GM18858 (cell line): ENCODE measurements around the gene UPP1.
A peak's percentile ranks its signal among the peaks of the same experiment; 100 is the strongest.
"Not testable (repeated sequence)": the region's sequence is repeated elsewhere in the genome, so short reads cannot be mapped to it uniquely, and the experiment has no call there.

Source experiments
- ATAC-seq: cut with Tn5 transposase; IDR thresholded peaks from one replicate; pipeline ENCODE4 v1.9.1; 2021; ENCODE audit not compliant: unreplicated experiment

UPP1 gene

DNA sequence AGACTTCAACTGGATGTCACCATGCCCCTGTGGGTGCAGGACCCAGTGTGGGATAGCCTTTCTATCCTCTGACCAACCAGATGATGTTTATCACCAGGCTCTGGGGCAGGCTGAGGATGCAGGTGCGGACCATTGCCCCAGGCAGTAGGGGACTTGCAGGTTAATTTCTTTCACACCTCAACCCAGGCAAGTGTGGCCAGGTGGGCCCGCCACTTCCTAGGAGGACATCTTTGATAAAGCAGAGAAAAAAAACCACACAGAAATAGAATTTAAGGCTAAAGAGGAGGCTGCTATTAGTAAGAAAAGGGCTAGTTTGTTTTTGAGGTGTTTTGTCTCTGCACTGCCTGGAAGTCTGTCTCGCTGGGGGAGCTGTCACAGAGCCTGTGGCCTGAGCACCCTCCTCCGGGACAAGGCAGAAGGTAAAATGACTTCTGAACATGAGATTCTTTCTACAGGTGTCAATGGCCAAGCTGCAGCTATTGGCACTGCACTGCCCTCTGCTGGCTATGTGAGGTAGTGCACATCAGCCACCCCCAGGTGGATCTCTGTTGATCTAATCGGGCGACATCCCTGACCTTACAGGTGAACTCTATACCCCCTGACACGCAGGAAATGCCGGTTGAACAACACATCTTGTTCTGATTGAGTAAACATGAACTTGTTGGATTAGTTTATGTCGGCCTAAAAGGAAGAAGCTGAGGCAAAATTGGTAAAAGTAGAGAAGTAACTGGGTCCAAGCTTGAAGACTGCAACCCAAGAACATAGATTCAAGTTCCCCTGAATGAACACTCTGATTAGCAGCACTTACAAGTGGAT is 21.0 kb downstream of the UPP1 start:
- peak; percentile 91 for ATAC-seq

DNA sequence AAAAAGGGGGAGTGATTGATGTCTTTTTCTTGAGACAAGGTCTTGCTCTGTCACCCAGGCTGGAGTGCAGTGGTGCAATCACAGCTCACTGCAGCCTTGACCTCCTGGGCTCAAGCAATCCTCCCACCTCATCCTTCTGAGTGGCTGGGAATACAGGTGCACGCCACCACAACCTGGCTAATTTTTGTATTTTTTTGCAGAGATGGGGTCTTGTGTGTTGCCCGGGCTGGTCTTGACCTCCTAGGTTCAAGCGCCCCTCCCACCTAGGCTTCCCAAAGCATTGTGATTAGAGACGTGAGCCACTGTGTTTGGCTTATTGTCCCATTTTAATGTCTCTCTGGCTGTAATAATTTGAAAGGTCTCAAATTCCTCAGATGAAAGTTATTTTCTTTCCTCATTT is 21.8 kb downstream of the UPP1 start:
- ATAC-seq: no peak

DNA sequence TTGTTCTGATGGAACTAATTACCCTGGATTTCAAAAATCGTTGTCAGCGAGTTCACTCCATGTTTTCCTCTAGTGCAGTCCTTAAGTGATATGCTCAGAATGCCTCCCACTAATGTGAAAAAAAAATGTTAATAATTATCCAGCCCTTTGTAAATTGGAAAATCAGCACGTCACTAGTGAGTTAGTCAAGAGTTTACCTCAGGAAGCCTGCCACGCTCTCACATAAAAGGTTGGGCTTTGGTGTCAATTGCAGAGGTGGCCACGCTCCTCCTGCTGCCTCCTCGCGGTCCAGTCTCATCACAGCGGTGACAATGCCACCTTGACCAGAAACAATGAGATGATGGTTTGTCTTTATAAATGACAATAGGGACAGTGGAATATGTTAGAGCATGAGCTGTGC is 22.5 kb downstream of the UPP1 start:
- ATAC-seq: no peak

DNA sequence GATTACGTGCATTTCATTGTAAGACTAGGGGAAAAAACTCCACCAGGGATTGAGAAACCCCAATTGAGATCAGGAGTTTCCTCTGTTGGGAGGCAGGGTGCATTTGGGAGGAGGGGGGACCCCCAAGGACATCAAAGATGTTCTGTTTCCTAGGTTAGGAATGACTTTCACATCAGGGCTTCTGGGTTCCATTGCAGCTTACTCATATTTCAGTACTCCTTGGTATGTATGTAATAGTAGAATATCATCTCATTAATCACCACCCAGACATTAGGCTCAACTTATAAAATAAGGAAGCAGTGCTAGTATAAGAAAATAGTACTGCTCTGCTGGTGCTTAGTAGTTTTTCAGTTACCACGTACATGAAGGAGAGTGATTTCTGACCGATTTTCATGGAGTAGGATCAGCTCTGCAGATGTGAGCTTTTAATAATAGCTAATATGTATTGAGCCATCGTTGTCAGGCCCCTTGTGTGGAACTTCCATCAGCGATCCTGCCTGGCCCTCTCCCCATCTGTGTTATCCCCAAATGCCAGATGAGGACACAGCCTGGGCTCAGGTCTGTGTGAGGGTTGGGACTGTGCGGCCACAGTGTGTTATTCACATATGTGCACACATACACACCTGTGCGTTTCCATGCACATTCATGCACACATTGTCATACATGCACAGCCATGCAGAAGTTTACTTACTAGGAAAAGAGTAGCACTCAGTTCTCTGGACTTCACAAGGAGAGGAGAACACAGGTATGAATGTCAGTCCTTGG is 23.5 kb downstream of the UPP1 start:
- ATAC-seq: no peak

DNA sequence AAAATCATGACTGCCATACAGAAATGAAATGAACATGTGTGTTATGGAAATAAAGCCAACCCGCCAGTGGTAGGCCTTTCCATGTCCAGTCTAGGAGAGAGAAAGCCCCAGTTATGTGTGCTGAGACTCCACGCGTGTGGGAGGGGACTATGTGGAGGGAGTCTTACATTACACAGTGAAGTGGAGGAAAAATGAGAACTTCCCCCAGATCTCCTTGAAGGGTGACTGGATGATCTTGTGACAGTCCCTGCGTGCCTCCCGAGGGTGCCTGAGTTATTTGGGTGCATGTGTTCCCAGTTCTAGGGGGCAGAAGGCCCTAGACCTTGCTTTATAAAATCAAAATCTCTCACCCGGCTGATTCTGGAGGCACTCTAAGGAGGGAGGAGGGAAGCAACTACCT is 24.2 kb downstream of the UPP1 start:
- no peak for ATAC-seq

- no peak for ATAC-seq
Measured at GRCh38 chr7:48114115-48114514, 25.1 kb downstream of the UPP1 start.

- ATAC-seq: no peak
Measured at GRCh38 chr7:48114589-48114988, 25.5 kb downstream of the UPP1 start.

DNA sequence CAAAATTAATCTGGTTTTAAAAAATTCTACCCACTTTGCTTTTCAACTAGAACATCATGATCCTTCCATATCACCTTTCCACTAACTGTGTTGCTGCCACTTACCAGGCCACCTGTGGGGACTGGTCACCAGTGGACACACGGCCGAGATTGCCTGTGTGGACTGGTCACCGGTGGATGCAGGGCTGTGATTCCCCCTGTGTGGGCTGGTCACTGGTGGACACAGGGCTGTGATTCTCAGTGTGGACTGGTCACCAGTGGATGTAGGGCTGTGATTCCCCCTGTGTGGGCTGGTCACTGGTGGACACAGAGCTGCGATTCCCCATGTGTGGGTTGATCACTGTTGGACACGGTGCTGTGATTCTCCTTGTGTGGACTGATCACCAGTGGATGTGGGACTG is 27.0 kb downstream of the UPP1 start:
- no peak for ATAC-seq

GRCh38 chr7:48118041-48118440 is 29.0 kb downstream of the UPP1 start:
- no peak for ATAC-seq

DNA sequence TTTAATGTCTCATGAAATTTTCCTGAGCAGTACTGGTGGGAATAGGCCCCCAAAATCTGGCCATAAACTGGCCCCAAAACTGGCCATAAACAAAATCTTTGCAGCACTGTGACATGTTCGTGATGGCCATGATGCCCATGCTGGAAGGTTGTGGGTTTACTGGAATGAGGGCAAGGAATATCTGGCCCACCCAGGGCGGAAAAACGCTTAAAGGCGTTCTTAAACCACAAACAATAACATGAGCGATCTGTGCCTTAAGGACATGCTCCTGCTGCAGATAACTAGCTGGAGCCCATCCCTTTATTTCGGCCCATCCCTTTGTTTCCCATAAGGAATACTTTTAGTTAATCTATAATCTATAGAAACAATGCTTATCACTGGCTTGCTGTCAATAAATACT is 31.5 kb downstream of the UPP1 start:
- not testable (repeated sequence) for ATAC-seq

- ATAC-seq: no peak
Measured at GRCh38 chr7:48126037-48126436, 37.0 kb downstream of the UPP1 start.

DNA sequence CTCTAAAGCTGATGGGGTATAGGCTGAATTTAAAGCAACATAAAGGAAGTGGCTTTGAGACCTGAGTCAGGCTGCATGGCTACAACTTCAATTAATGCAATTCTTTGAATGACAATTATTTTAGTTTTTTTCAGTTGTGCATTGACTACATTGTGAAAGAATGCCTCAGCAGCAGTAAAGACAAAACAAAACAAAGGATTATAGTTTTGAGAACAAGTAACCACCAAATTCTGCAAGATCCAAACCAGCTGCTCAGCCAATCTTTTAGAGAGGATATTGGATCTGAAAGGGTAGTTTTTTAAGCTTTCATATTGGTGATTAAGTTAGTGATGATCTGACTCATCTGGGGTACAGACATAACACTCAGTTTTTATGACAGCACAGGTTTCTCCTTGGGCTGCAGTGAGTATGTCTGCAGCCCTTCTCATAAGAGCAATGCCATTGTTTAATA is 41.6 kb downstream of the UPP1 start:
- peak; percentile 88 for ATAC-seq

DNA sequence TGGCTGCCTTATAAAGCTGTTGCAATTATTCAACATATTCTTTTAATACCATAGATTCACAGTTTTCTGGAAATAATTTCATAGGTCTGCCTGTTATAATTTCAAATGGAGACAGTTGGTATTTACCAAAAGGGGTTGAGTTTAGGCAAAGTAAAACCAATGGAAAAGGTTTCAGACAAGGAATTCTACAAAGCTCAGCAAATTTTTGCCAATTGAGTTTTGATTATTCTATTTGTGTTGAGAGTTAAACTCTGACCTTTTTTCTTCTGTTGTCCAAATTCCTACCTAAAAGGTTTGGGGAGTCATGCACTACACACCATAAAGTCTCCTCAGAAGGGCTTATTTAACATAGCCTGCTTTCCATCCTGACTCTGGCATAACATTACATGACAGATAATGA is 43.7 kb downstream of the UPP1 start:
- ATAC-seq: no peak

DNA sequence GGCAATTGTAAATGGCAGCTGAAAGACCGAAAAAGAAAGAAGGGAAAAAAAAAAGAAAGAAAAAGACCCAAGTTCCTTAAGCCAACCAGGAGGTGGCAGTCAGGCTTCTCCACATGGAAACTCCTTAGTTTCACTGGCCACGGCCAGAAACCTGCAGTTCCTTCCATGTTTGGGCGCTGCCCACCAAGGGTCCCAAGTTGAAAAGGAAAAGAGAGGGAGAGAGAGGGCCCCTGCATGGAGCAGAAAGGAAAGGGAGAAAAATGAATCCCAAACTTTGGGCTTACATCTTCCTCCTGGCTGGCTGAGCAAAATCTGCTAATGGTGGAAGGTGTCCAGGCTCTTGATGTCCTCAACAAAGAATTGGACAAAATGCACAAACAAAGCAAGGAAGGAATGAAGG is 50.4 kb downstream of the UPP1 start:
- no peak for ATAC-seq

- no peak for ATAC-seq
Measured at GRCh38 chr7:48140001-48140681, 51.1 kb downstream of the UPP1 start.

DNA sequence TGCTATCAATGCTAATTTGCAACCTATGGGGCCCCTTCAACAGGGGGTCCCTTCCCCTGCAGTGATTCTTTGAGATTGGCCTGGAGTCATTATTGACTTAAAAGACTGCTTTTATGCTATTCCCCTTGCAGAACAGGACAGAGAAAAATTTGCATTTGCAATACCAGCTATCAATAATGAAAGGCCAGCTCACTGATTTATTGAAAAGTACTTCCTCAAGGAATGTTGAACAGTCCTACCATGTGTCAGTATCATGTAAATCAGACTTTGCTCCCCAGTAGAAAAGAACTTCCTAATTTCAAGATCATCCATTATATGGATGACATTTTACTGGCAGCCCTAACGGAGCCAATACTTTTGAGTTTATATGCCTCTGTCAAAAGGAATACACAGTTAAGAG is 52.5 kb downstream of the UPP1 start:
- no peak for ATAC-seq

GRCh38 chr7:48144291-48144768 is 55.3 kb downstream of the UPP1 start:
- ATAC-seq: no peak

DNA sequence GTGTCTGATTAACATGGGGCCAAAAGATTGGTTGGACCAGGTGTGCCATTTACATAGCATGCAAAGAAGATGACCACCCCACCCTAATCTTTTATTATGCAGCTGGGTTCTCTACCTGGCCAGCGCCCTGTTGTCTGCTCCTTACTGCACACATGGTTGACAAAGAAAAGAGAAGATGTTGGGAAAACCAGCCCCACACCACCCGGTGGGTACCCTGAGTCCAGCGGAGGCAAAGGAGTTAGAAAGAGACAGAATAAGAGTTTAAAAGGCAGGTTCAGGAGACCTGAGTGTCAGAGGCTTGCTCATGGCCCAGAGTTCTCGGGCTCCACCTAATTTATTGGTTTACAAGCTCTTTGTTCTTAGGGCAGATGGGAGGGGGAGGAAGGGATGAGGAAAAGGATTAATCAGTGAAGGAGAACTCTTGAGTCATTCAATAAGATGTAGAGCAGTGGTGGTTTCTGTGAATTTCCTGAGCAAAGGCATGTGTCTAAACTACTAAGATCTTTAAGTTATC is 58.1 kb downstream of the UPP1 start:
- no peak for ATAC-seq

GRCh38 chr7:48147690-48148089 is 58.6 kb downstream of the UPP1 start:
- not testable (repeated sequence) for ATAC-seq

GRCh38 chr7:48148311-48148710 is 59.2 kb downstream of the UPP1 start:
- no peak for ATAC-seq

GRCh38 chr7:48149058-48149457 is 60.0 kb downstream of the UPP1 start:
- ATAC-seq: no peak
